ENCODE results near the gene PCDHB9. TPM values are rescaled to one million over a fixed set of nuclear protein-coding genes. Genes with fewer than 3 reads are reported as not detected.
"Not testable (repeated sequence)": the region's sequence is repeated elsewhere in the genome, so short reads cannot be mapped to it uniquely, and the experiment has no call there.

The PCDHB9 gene
- not detected for total RNA-seq

GRCh38 chr5:141186897-141187512, at the start of gene PCDHB9:
TSS of gene PCDHB9 (plus strand) at chr5:141187161. CDS start at chr5:141187319, 158 bp downstream.
- CTCF ChIA-PET = interaction anchor here (0.8 to 1.5 kb wide), 8 partner anchors 9 to 377 kb away, joined by 3 to 5 read pairs (median 4); partner anchors contain the start of genes PCDHB14 and PCDHGA1
- Mint-ChIP-seq H3K27me3 (ENCODE audit: low read depth) (peaks cover 4% of the 10 kb centered on the region), H3K27ac (no peak within 1 kb of the TSS), H3K4me1 (ENCODE audit: low read depth) (no peaks in the 10 kb centered on the region), H3K9me3 (ENCODE audit: insufficient read depth) (peaks cover 32% of the 10 kb centered on the region), H3K36me3 (ENCODE audit: low read depth) (peaks cover 9% of the 10 kb centered on the region), H3K4me3 (no peak within 1 kb of the TSS)
- DNase-seq (peak; percentile 34), ATAC-seq (no peak)
- POLR2A ChIA-PET = no interaction called here

- H3K4me3 Mint-ChIP-seq; DNase-seq; CTCF ChIA-PET; H3K36me3 Mint-ChIP-seq (ENCODE audit: low read depth); POLR2A ChIA-PET; H3K27ac Mint-ChIP-seq; H3K4me1 Mint-ChIP-seq (ENCODE audit: low read depth); H3K27me3 Mint-ChIP-seq (ENCODE audit: low read depth); ATAC-seq: not testable (repeated sequence)
- H3K9me3 Mint-ChIP-seq (ENCODE audit: insufficient read depth) = peaks cover 39% of the 10 kb centered on the region
These were observed 49.6 kb upstream of the PCDHB9 start for GRCh38 chr5:141137346-141137745.

DNA sequence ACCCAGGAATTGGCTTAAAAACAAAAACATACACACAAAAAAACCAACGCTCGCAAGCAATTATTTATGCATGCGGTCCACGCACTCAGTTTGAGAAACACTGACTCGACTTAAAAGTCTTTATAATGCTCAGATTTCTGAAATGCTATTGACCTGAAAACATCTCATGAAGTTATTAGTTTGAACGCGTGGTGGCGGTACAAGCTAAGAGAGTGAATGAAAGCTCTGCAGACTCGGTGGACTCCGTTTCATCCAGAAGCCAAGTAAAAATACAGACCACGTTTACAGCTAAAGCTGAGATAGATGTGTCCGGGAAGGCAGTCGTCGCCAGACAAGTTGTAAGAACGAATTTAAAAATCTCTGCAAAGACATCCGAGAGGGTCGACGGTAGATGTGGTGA, 37.1 kb upstream of the PCDHB9 start, which contains the start of gene PCDHB6:
Gene PCDHB6 (plus strand): TSS at position 246 of the 400 bp plus-strand sequence. CDS start 201 bp downstream, outside the sequence.
- DNase-seq = no peak
- no peak within 1 kb of the TSS for H3K27ac Mint-ChIP-seq
- H3K36me3 Mint-ChIP-seq (ENCODE audit: low read depth) = peaks cover 5% of the 10 kb centered on the region
- H3K4me1 Mint-ChIP-seq (ENCODE audit: low read depth) = no peaks in the 10 kb centered on the region
- ATAC-seq = no peak
- no peaks in the 10 kb centered on the region for H3K27me3 Mint-ChIP-seq (ENCODE audit: low read depth)
- CTCF ChIA-PET = no interaction called here
- peaks cover 16% of the 10 kb centered on the region for H3K9me3 Mint-ChIP-seq (ENCODE audit: insufficient read depth)
- POLR2A ChIA-PET = no interaction called here
- H3K4me3 Mint-ChIP-seq = no peak within 1 kb of the TSS

GRCh38 chr5:141150224-141150992, 36.6 kb upstream of the PCDHB9 start:
- Mint-ChIP-seq H3K27me3 (ENCODE audit: low read depth) (no peaks in the 10 kb centered on the region), H3K36me3 (ENCODE audit: low read depth) (peaks cover 5% of the 10 kb centered on the region), H3K9me3 (ENCODE audit: insufficient read depth) (peaks cover 16% of the 10 kb centered on the region), H3K4me1 (ENCODE audit: low read depth) (no peaks in the 10 kb centered on the region), H3K27ac (no peak overlapping the region), H3K4me3 (no peak overlapping the region)
- CTCF ChIA-PET = no interaction called here
- no peak for ATAC-seq
- no peak for DNase-seq
- POLR2A ChIA-PET = no interaction called here

- ATAC-seq = no peak
- peaks cover 5% of the 10 kb centered on the region for H3K36me3 Mint-ChIP-seq (ENCODE audit: low read depth)
These were observed 36.0 kb upstream of the PCDHB9 start for GRCh38 chr5:141150993-141151325.

GRCh38 chr5:141151632-141152031, 35.3 kb upstream of the PCDHB9 start:
- DNase-seq; POLR2A ChIA-PET; CTCF ChIA-PET; H3K4me1 Mint-ChIP-seq (ENCODE audit: low read depth); H3K27me3 Mint-ChIP-seq (ENCODE audit: low read depth); H3K36me3 Mint-ChIP-seq (ENCODE audit: low read depth); ATAC-seq; H3K4me3 Mint-ChIP-seq: not testable (repeated sequence)
- peaks cover 25% of the 10 kb centered on the region for H3K9me3 Mint-ChIP-seq (ENCODE audit: insufficient read depth)
- H3K27ac Mint-ChIP-seq = peak overlapping the region; percentile 55

More at GRCh38 chr5:141150993-141151325, 36.0 kb upstream of the PCDHB9 start:
- CTCF ChIA-PET = no interaction called here
- POLR2A ChIA-PET = no interaction called here
- Mint-ChIP-seq H3K4me1 (ENCODE audit: low read depth) (no peaks in the 10 kb centered on the region), H3K27me3 (ENCODE audit: low read depth) (peaks cover under 1% of the 10 kb centered on the region), H3K4me3 (no peak overlapping the region), H3K27ac (no peak overlapping the region), H3K9me3 (ENCODE audit: insufficient read depth) (peaks cover 18% of the 10 kb centered on the region)
- no peak for DNase-seq

- DNase-seq; POLR2A ChIA-PET; H3K4me1 Mint-ChIP-seq (ENCODE audit: low read depth); CTCF ChIA-PET; ATAC-seq; H3K27me3 Mint-ChIP-seq (ENCODE audit: low read depth); H3K4me3 Mint-ChIP-seq; H3K27ac Mint-ChIP-seq; H3K36me3 Mint-ChIP-seq (ENCODE audit: low read depth): not testable (repeated sequence)
- H3K9me3 Mint-ChIP-seq (ENCODE audit: insufficient read depth) = peaks cover 30% of the 10 kb centered on the region
These were observed 34.9 kb upstream of the PCDHB9 start for GRCh38 chr5:141152096-141152495.

- ATAC-seq = no peak
- Mint-ChIP-seq H3K4me3 (no peak overlapping the region), H3K36me3 (ENCODE audit: low read depth) (peaks cover 5% of the 10 kb centered on the region), H3K27ac (no peak overlapping the region), H3K4me1 (ENCODE audit: low read depth) (no peaks in the 10 kb centered on the region), H3K27me3 (ENCODE audit: low read depth) (peaks cover 3% of the 10 kb centered on the region), H3K9me3 (ENCODE audit: insufficient read depth) (peaks cover 36% of the 10 kb centered on the region)
- no peak for DNase-seq
- CTCF ChIA-PET = no interaction called here
- POLR2A ChIA-PET = no interaction called here
These were observed 31.2 kb upstream of the PCDHB9 start for GRCh38 chr5:141155540-141156374.

DNA sequence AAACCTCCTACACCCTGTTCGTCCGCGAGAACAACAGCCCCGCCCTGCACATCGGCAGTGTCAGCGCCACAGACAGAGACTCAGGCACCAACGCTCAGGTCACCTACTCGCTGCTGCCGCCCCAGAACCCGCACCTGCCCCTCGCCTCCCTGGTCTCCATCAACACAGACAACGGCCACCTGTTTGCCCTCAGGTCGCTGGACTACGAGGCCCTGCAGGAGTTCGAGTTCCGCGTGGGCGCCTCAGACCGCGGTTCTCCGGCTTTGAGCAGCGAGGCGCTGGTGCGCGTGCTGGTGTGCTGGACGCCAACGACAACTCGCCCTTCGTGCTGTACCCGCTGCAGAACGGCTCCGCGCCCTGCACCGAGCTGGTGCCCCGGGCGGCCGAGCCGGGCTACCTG, 29.6 kb upstream of the PCDHB9 start:
- H3K4me3 Mint-ChIP-seq; H3K27me3 Mint-ChIP-seq (ENCODE audit: low read depth); CTCF ChIA-PET; H3K36me3 Mint-ChIP-seq (ENCODE audit: low read depth); ATAC-seq; DNase-seq; H3K27ac Mint-ChIP-seq; POLR2A ChIA-PET; H3K4me1 Mint-ChIP-seq (ENCODE audit: low read depth): not testable (repeated sequence)
- peaks cover 29% of the 10 kb centered on the region for H3K9me3 Mint-ChIP-seq (ENCODE audit: insufficient read depth)

- H3K4me3 Mint-ChIP-seq; POLR2A ChIA-PET; CTCF ChIA-PET; H3K4me1 Mint-ChIP-seq (ENCODE audit: low read depth); H3K27me3 Mint-ChIP-seq (ENCODE audit: low read depth); DNase-seq; H3K27ac Mint-ChIP-seq; H3K36me3 Mint-ChIP-seq (ENCODE audit: low read depth); ATAC-seq: not testable (repeated sequence)
- peaks cover 29% of the 10 kb centered on the region for H3K9me3 Mint-ChIP-seq (ENCODE audit: insufficient read depth)
These were observed 29.1 kb upstream of the PCDHB9 start for GRCh38 chr5:141157901-141158300.

- CTCF ChIA-PET = no interaction called here
- H3K27ac Mint-ChIP-seq = no peak within 1 kb of the TSS
- POLR2A ChIA-PET = no interaction called here
- peaks cover 3% of the 10 kb centered on the region for H3K27me3 Mint-ChIP-seq (ENCODE audit: low read depth)
- DNase-seq (peak; percentile 33), ATAC-seq (no peak)
- no peak within 1 kb of the TSS for H3K4me3 Mint-ChIP-seq
- H3K36me3 Mint-ChIP-seq (ENCODE audit: low read depth) = no peaks in the 10 kb centered on the region
- no peaks in the 10 kb centered on the region for H3K4me1 Mint-ChIP-seq (ENCODE audit: low read depth)
- peaks cover 19% of the 10 kb centered on the region for H3K9me3 Mint-ChIP-seq (ENCODE audit: insufficient read depth)
These were observed 14.4 kb upstream of the PCDHB9 start, which contains the start of gene PCDHB7 for GRCh38 chr5:141172381-141173204. TSS of gene PCDHB7 (plus strand) at chr5:141172644. CDS start at chr5:141172836, 192 bp downstream.
